HTR-8/SVneo (cell line): ENCODE results near the gene NSUN7.
A peak's percentile ranks its signal among the peaks of the same experiment; 100 is the strongest.

Experiments used
- DNase-seq: peaks from one replicate; pipeline ENCODE4 v3.0.0; 2011; ENCODE audit warnings: low spot score, mixed read lengths; ENCODE audit not compliant: insufficient read length
- FAIRE-seq: peaks from 2 replicates; lab custom pipeline; 2011; peaks lifted over from hg19 to GRCh38; lab: Jason Lieb, UNC

The NSUN7 gene

DNA sequence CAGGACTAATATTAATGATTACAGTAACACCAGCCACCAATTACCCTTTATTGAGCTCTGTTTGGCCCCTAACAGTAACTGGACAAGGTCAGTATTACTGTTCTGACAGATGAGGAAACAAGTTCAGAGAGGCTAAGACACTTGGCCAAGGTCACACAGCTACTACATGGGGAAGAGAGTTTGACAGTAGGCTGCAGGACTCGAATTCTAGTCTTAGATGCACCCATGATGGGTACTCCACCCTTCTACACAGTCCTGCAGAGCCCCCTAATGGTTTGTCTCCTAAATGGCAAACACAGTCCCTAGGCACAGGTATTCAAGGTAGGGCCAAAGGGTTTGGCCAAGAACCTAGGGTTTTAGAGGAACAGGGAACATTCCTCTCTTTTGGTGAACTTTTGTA, 93.9 kb downstream of the NSUN7 start:
- FAIRE-seq (no peak), DNase-seq (no peak)

DNA sequence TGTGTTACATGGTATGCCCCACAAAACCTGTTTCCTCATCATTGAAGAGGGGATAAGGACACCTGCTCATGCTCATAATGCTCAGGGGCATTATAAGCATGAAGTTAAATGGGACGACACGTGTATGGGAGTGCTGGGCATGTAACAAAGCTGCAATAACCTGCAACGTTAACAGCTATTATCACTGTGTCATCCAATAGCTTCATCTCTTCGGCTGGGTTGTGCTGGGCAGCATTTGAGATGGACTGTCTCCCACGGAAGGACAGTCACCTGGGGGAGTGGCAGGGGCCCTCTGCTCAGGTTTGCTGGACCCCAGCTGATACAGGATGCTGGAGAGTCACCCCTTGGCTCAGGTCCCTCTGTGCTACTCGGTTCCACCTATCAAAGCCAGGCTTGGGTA, 94.5 kb downstream of the NSUN7 start:
- peak; percentile 38 for FAIRE-seq

DNA sequence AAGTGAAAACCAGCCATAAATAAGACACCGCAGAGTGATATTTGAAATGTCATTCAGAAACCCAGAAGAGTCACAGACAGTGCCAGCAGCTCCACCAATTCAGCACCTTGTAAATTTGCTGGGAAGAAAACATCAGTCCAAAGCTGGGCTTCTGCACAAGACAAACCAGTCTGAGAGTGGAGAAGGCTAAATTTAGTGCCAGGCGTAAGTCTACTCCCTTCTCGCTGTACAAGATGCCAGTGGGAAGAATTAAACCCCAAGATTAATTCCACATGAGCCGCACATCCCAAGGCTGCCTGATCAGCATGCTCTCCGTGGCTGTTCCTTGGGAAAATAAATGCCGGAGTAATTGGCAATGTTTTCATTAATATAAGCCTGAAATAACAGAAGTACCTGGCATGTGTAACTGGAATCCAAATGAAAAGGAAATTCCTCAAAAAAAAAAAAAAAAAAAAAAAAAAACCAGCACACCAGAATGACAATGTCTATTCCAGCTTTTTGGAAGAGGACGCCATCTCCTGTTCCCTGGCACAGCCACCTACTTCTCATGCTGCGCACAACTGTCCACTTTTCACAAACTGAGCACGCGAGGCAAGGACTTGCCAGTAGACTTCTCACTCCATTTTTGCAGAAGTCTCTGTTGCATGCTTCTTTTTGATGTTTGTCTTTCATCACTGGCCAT, 95.5 kb downstream of the NSUN7 start:
- no peak for FAIRE-seq
- no peak for DNase-seq

More for the DNA sequence above, 94.5 kb downstream of the NSUN7 start:
- DNase-seq = no peak

DNA sequence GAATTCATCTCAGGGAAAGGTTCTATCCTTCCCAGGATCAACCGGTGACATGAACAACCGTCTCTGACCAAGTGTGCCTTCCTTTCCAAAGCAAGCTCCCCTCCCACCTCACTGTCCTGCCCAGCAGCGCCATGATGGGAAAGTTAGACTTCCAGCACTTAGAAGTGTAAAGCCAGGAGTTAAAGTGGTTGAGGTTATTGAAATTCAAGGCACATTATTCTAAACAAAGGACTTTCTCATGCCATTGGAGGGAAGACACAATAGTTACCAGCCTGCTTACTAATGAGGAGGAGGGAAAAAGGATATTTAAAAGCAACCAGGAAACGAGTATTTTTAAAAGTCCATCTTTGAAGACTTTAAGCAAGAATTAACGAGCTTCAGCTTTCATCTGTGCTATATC, 96.8 kb downstream of the NSUN7 start:
- no peak for FAIRE-seq
- DNase-seq = no peak

DNA sequence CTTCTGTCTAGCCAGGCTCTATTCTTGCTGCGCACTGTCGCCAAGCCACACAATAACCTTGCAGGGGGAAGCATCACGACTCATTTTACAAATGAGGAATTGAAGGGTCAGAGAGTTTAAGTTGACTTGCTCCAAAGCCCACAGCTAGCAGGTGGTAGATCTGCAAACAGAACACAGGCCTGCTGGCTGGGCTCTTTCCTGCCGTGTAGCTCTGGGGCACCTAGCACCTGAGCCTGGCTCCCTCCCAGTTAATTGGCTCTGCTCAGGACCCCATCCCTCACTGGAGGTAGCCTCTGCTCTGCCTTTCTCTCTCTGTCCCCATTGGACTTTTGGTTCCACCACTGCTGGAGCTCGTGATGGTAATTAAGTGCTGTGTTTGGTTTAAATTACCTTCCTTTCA, 98.5 kb downstream of the NSUN7 start:
- DNase-seq (no peak), FAIRE-seq (no peak)

DNA sequence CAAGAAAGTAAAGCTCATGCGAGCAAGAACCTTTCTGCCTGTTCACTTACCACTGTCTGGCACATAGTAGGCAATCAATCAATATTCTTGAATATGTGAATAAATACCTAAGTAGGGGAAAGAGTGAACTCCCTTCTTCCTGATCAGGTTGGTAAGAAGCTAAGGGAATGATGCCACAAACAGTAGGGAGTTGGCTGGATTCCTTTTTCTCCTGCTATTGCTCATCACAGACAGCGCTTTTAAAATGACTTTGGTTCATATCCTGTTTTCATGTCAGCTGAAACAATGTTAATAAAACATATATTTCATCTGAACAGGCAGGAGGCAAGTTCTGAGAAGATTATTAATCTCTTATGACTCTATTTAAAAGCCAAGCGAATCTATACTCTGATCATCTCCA, 99.2 kb downstream of the NSUN7 start:
- no peak for DNase-seq
- no peak for FAIRE-seq

DNA sequence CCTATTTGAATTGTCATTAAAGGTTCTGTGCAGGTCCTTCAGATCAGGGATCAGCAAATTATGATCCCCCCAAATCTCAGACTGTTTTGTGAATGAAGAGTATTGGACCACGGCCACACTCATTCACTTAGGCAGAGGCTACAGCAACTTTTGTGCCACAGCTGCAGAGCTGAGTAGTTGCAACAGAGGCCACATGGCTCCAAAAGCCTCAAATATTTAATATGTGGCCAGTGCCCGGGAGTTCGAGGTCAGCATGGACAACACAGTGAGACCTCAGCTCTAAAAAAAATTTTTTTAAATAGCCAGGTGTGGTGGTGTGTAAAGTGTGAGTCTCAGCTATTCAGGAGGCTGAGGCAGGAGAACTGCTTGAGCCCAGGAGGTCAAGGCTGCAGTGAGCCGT, 100.7 kb downstream of the NSUN7 start:
- DNase-seq (no peak), FAIRE-seq (no peak)

DNA sequence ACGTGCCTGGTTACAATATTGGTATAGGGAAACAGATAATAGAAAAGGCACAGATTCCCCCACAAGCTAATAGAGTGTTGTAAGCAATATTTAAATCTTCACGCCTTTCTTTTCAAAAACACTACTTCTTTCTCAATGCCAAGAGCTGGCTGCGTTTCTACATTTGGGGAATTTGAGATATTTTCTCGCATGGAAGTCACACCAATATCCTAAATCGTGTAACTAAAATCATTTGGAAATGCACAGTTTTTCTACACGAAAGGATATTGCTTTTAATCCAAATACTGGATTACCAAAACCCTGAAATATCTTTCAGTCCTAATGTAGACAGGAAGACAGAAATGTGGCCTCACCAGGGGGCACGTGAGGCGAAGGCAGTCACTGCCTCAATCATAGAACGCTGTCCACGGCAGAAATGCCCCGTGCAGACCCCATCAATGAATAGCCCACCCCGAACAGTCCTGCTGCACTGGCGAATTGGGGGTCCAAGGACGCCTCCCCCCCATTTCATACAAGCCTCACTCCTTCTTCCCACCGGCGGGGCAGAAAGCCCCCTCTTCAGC, 106.6 kb downstream of the NSUN7 start:
- no peak for DNase-seq
- FAIRE-seq = no peak

DNA sequence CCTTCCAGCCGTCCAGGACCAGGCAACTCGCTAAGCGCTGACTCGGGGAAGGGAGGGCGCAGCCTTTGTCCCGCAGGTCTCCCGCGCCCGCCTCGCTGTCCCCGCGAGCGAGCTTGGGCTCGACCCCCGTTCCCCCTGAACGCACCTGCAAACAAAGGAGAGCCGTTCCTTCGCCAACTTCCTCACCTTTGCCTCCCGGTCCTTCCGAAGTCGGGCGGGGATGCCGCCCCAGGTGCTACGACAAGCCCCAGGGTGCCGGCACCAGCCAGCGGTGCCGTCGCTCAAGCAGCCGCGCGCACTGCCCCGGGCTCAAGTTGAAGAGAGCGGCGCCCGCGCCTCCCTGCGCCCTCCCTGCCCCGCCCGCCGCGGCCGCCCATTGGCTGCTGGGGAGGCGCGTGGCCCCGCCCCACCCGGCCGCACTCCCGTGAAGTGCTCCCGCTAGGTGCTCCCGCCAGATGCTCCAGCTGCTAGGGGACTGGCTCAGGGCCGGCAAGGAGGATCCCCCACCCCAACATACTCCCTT, 107.1 kb downstream of the NSUN7 start:
- DNase-seq (peak; percentile 42), FAIRE-seq (no peak)

DNA sequence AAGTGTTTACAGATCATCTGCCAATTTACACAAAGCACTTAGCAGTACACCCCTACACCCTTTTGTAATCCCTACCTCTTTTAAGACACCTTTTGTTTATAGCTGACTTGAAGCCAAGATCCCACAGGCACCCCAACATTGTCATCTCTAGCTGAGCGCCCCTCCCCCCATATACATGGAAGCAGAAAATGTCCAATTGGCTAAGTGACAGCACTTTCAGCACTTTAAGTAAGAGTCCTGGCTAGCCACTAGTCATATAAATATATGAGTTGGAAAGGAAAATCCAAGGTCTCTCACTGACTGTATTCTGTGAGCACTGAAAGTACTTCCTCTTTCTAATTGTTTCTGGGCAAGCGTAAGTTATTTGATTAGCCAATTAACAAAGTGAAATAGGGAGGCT, 108.2 kb downstream of the NSUN7 start:
- FAIRE-seq (no peak), DNase-seq (no peak)

DNA sequence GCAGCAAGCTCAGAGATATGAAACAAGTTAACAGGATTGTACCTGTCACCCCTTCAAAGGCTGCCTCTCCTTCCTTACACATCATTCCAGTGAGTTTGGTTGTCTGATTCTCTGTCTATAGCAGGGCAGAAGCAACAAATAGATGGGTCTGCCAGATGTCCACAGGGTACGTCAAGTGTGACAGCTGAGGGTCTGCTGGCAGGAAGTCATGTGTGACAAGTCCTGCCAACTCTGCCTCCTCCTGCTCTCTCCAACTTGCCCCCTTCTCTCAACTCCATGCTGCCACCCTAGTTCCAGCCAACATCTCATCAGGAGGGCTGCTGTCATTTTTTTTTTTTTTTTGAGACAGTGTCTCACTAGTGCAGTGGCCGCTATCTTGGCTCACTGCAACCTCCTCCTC, 109.2 kb downstream of the NSUN7 start:
- DNase-seq = no peak
- FAIRE-seq = peak; percentile 42
